Measurements from ENCODE around the gene PLCG1.

DNA sequence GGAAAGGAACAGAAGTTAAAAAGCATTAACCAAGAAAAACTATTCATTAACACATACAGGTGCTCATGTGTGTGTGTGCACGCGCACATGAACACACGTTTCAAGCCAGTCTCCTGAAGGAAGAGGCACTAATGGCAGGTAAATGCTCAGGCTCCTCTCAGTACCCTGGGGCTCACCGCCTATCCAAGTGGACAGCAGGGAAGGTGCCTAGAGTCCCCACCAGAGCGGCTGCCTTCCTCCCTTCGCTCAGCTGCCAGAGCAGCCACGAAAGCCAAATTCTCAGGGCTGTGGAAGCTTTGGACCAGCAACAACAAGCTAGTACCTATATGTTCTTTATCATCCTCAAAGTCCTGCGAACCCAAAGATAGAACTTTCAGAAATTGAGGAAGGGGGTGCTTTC, 42.6 kb downstream of the PLCG1 start:
- TF ChIP-seq EZH2 (IDR thresholded peaks at IDR 0.05) (no peak), POLR2AphosphoS5 (IDR thresholded peaks at IDR 0.05; ENCODE audit: borderline replicate concordance, low read depth, low read length) (no peak), FOXP2 (optimal IDR thresholded peaks at IDR 0.05; ENCODE audit: control extremely low read depth, extremely low read length, insufficient read depth) (no peak)
